ENCODE results near the gene LBH. TPM values are rescaled to one million over a fixed set of nuclear protein-coding genes. Genes with fewer than 3 reads are reported as not detected.

LBH gene
- total RNA-seq: 2.4 and 3.4 TPM in 2 replicates

GRCh38 chr2:30231212-30231995 is at the start of gene LBH:
LBH (plus strand) TSS chr2:30231534; CDS start chr2:30231739, 205 bp downstream.
- no peak for DNase-seq (ENCODE audit: low read depth, low spot score)

- DNase-seq (ENCODE audit: low read depth, low spot score): no peak
Measured at GRCh38 chr2:30184035-30184434, 47.3 kb upstream of the LBH start.

GRCh38 chr2:30185178-30185577 is 46.2 kb upstream of the LBH start:
- no peak for DNase-seq (ENCODE audit: low read depth, low spot score)

DNA sequence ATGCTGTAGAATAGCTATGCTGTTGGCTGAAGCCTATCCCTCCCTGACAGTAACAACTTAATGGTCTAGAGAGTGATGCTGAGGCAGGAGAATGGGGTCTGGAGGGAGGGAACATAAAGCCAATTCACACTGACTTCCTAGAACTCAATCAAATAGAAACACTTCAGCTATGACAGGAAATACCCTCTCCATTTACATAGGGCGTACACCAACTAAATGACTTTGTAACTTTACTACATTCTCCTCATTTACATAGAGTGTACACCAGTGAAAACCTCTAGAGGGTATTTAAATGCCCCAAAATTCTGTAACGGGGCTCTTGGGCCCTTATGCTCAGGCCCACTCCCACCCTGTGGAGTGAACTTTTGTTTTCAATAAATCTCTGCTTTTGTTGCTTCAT is 43.0 kb upstream of the LBH start:
- DNase-seq (ENCODE audit: low read depth, low spot score): no peak

- no peak for DNase-seq (ENCODE audit: low read depth, low spot score)
Measured at GRCh38 chr2:30190637-30191036, 40.7 kb upstream of the LBH start.

- DNase-seq (ENCODE audit: low read depth, low spot score): no peak
Measured at GRCh38 chr2:30191107-30191506, 40.2 kb upstream of the LBH start.

DNA sequence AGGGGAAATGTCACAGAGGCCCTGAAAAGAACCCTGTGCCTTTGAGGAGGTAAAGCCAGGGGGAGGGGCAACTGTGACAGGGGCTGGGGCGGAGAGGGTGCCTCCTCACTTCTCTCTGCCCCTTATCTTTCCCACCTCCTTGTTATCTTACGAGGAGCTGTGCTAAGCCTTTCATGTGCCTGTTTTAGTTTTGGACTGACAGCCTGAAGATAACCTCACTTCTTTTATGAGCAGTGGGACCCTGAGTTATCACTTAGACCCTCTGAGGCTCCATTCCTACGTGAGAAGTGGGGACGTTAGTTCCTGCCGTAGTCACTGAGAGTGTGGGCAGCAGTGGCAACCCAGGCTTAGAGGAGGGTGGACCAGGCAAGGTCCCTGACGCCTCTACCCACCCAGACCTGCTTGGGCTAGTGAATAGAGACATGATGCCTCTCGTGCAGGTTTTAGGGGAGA is 39.5 kb upstream of the LBH start:
- no peak for DNase-seq (ENCODE audit: low read depth, low spot score)

DNA sequence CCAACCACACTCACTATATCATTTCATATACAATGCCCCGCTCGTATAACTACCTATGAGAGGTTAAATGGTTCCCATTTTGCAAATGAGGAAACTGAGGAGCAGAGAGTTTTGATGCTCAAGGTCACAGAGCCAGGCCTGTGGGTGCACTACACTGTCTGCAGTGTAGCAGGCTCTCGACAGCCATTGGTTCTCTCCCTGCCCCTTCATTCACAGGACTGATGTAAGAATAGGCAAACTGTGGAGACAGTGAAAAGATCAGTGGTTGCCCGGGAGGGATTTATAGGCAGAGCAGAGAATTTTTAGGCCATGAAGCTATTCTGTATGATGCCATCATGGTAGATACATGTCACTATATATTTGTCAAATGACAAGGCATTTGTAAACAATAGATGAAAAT is 39.0 kb upstream of the LBH start:
- no peak for DNase-seq (ENCODE audit: low read depth, low spot score)

DNA sequence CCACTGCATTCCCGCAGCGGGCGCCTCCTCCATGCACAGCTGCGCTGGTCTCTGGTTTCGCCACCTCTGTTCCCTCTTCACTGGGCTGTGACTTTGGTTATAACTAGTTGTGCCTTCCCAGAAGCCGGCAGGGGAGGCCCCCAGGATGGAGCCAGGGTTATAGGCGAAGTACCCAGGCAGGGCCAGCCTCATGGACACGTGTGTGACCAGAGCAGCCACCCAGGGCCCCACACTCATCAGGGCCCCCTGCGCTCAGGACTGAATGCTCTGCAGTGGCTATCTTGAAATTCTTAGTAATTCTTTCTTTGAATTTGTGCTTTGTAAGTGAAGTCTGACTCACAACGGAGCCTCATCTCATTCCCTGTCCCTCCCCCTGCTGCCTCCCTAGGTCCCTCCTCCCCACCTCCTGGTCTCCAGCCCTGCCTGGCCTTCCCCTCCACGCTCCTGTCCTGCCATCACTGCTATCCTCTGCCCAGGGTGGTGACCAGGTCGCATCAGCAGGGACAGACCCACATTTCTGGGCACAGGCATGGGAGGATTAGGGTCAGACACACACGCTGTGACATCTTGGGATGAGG is 38.1 kb upstream of the LBH start:
- no peak for DNase-seq (ENCODE audit: low read depth, low spot score)

- DNase-seq (ENCODE audit: low read depth, low spot score): no peak
Measured at GRCh38 chr2:30194421-30194820, 36.9 kb upstream of the LBH start.

GRCh38 chr2:30195016-30195415 is 36.3 kb upstream of the LBH start:
- no peak for DNase-seq (ENCODE audit: low read depth, low spot score)

DNA sequence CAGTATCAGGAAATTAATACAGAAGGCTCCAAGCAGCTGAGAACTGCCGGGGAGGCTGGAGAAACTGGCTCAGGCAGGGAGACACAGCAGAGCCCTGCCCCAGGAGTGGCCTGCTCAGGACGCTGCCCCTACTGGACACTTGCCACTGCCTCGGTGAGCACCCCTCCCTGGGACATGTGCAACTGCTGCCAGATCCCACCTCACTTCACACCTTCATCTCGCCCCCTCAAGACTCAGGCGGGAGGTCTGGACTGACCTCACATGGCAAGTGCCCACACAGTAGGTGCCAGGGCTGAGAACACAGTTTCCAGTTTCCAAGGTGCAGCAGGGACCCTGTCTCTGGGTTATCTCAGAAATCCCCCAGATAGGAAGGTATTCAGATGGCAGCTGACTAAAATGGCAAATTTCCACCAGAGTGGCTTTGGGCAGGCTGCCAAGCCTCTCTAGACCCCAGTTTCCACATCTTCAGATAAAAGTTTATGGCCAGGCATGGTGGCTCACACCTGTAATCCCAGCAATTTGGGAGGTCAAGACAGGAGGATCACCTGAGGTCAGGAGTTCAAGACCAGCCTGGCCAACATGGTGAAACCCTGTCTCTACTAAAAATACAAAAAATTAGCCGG is 33.7 kb upstream of the LBH start:
- DNase-seq (ENCODE audit: low read depth, low spot score): no peak

GRCh38 chr2:30201990-30202389 is 29.3 kb upstream of the LBH start:
- no peak for DNase-seq (ENCODE audit: low read depth, low spot score)

GRCh38 chr2:30203156-30203555 is 28.2 kb upstream of the LBH start:
- DNase-seq (ENCODE audit: low read depth, low spot score): no peak

GRCh38 chr2:30204281-30204680 is 27.1 kb upstream of the LBH start:
- no peak for DNase-seq (ENCODE audit: low read depth, low spot score)

GRCh38 chr2:30205456-30205855 is 25.9 kb upstream of the LBH start:
- DNase-seq (ENCODE audit: low read depth, low spot score): no peak

GRCh38 chr2:30206461-30207430 is 24.6 kb upstream of the LBH start:
- DNase-seq (ENCODE audit: low read depth, low spot score): no peak

DNA sequence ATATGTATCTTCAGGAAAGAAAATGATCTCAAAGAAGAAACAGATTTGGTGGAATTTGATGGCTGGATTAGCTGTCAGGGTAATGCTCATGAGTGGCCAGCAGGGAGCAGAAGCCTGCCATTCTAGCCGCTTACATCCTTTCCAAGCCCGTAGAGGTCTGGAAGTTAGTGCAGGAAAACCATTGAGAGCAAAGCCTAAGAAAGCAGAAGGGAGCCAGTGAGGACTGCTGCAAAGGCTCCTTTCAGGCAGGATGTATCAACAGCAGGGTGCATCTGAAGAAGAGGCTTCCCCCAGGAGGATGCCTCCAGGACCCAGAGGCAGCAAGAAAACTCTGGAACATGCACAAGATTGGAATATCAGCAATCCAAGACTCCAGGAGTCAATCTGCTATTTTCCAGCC is 22.9 kb upstream of the LBH start:
- peak; percentile 30 for DNase-seq (ENCODE audit: low read depth, low spot score)

DNA sequence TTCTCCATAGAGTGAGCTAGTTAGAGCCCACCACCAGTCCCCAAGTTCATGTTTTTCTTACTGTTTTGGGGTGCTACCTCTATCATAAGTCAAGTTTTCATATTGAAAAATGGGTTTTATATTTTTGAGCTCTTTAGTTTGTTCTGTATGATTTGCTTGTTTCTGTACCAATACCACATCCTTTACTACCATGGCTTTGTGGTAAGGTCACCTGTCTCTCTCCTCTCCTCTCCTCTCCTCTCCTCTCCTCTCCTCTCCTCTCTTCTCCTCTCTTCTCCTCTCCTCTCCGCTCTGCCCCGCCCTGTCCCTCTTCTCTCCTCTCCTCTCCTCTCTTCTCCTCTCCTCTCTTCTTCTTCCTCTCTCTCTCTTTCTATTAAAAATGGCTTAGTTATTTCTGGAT is 22.1 kb upstream of the LBH start:
- DNase-seq (ENCODE audit: low read depth, low spot score): no peak

DNA sequence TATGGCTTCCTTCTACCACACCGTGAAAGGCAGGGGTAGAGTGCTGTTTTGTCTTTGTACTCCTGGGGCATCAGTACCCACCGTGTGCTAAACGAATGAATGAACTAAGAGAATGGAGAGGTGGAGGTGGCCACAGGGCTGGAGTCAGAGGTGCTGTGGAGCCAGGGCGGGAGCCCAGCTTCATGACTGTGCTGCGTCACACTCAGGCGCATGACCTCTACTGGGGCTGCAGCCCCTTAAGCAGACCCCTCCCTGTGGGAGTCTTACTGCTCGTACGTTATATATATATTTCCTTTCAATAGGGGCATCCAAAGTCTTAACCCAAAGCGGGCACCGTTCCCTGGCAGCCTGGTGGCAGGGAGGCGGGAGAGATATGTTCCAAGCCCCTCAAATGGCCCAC is 18.0 kb upstream of the LBH start:
- DNase-seq (ENCODE audit: low read depth, low spot score): no peak

GRCh38 chr2:30213907-30214463 is 17.3 kb upstream of the LBH start:
- DNase-seq (ENCODE audit: low read depth, low spot score): no peak

Measured in pulmonary artery endothelial cell (primary cell).